Panc1 (cell line): ENCODE results near the gene PBX2. TPM values are rescaled to one million over a fixed set of nuclear protein-coding genes. Genes with fewer than 3 reads are reported as not detected.
A peak's percentile ranks its signal among the peaks of the same experiment; 100 is the strongest.

Experiments
- ATAC-seq: fragments of 200-7000 bp; cut with Tn5 transposase; 2 replicates; pipeline ENCODE4 v1.9.1; 2020; ENCODE audit warnings: mild to moderate bottlenecking, moderate library complexity
- Bru-seq: library from RNA; stranded (reverse); fragments of 400-500 nt; gene quantifications from one replicate; lab custom pipeline; 2021; lab: Mats Ljungman, UMichigan
- BruChase-seq, 2 experiments: library from RNA; stranded (reverse); fragments of 400-500 nt; gene quantifications; one replicate each; lab custom pipeline; 2021; lab: Mats Ljungman, UMichigan
- BruUV-seq: library from RNA; stranded (reverse); fragments of 400-500 nt; replicated peaks from 2 replicates; lab custom pipeline; 2021; lab: Mats Ljungman, UMichigan
- CTCF ChIA-PET: fragments of 300-600 bp; sonication (Branson Sonifier 250); formaldehyde crosslinking; loops from one replicate; lab custom pipeline; 2022; ENCODE audit warnings: antibody characterized with exemption; lab: Charles Lee
- POLR2A ChIA-PET: fragments of 300-600 bp; sonication (Branson Sonifier 250); formaldehyde crosslinking; loops from one replicate; lab custom pipeline; 2022; ENCODE audit warnings: antibody characterized with exemption; lab: Charles Lee
- DNase-seq: peaks from one replicate; pipeline ENCODE4 v3.0.0-alpha.2; 2010; ENCODE audit warnings: low read depth, low spot score
- H3K27ac ChIP-seq: 2 replicates; pipeline ENCODE4 v1.5.1; 2011; ENCODE audit warnings: mild to moderate bottlenecking, low read length, inconsistent platforms
- H3K27me3 ChIP-seq: fragments of 200-500 bp; sonication (Bioruptor generic); 2 replicates; pipeline ENCODE4 v1.6.0; 2014; ENCODE audit warnings: low read length, inconsistent platforms; ENCODE audit not compliant: control insufficient read depth, insufficient read depth
- H3K36me3 ChIP-seq: fragments of 200-500 bp; sonication (Bioruptor generic); 2 replicates; pipeline ENCODE4 v1.5.1; 2014; ENCODE audit warnings: inconsistent platforms, mild to moderate bottlenecking, low read length, moderate library complexity; ENCODE audit not compliant: control insufficient read depth, insufficient read depth
- H3K4me1 ChIP-seq: 2 replicates; pipeline ENCODE4 v1.5.1; 2011; ENCODE audit warnings: inconsistent platforms, mild to moderate bottlenecking, low read length, moderate library complexity; ENCODE audit not compliant: control insufficient read depth, insufficient read depth
- H3K4me3 ChIP-seq, 2 experiments: 2 replicates each; pipeline ENCODE4 v1.5.1; 2011 to 2012; ENCODE audit warnings: low read depth in 2 of 2, low read length in 2 of 2, mild to moderate bottlenecking in 2 of 2, inconsistent platforms in 1 of 2, moderate library complexity in 1 of 2
- H3K9me3 ChIP-seq: fragments of 200-500 bp; sonication (Bioruptor generic); 2 replicates; pipeline ENCODE4 v1.5.1; 2014; ENCODE audit warnings: low read depth, mild to moderate bottlenecking, inconsistent platforms, low read length, moderate library complexity; ENCODE audit not compliant: control insufficient read depth, insufficient read depth
- CTCF ChIP-seq: fragments of 450-650 bp; IDR thresholded peaks from 2 replicates; pipeline ENCODE4 v1.5.1; 2017; ENCODE audit warnings: mild to moderate bottlenecking
- POLR2AphosphoS5 ChIP-seq: IDR thresholded peaks from 2 replicates; pipeline ENCODE4 v1.6.1; 2012; ENCODE audit warnings: mild to moderate bottlenecking, low read depth, low read length, moderate library complexity
- REST ChIP-seq, 2 experiments: IDR thresholded peaks; 2 replicates each; pipeline ENCODE4 v1.6.1; 2011 to 2012; ENCODE audit warnings: low read depth in 2 of 2, control low read depth in 1 of 2, low read length in 1 of 2, mild to moderate bottlenecking in 1 of 2, moderate library complexity in 1 of 2; ENCODE audit not compliant: insufficient read depth in 1 of 2
- SIN3A ChIP-seq: IDR thresholded peaks from 2 replicates; pipeline ENCODE4 v1.6.1; 2012; ENCODE audit warnings: low read depth, mild to moderate bottlenecking, low read length, moderate library complexity, borderline replicate concordance; ENCODE audit not compliant: insufficient read depth
- TCF7L2 ChIP-seq: IDR thresholded peaks from 2 replicates; pipeline ENCODE4 v1.6.1; 2011; ENCODE audit warnings: mild to moderate bottlenecking, low read depth, low read length, inconsistent platforms
- in situ Hi-C: cut with HindIII; loops from 2 replicates; pipeline ENCODE4 v1.10.0; 2016; ENCODE audit warnings: low sequenced_read_pairs, low pct_unique_long_range_greater_than_20kb
- intact Hi-C: fragments of 100-400 bp; cut with micrococcal nuclease; formaldehyde crosslinking; loops from one replicate; pipeline ENCODE4 v1.10.0; 2022; ENCODE audit not compliant: unreplicated experiment
- long read RNA-seq: library from polyadenylated mRNA; unstranded; transcript quantifications from one replicate; pipeline ENCODE4 v2.0.0, GENCODE V29; 2021; ENCODE audit not compliant: unreplicated experiment
- polyA plus RNA-seq: library from polyadenylated mRNA; unstranded; fragments of >200 nt; gene quantifications from one replicate; pipeline ENCODE4 v1.2.1, GENCODE V29; 2012; ENCODE audit warnings: missing spikeins; ENCODE audit not compliant: insufficient read length
- total RNA-seq: library from RNA; stranded (reverse); gene quantifications from one replicate; pipeline ENCODE4 v1.2.1, GENCODE V29; 2021; ENCODE audit not compliant: unreplicated experiment

PBX2 gene
- total RNA-seq (76.2 TPM), Bru-seq, nascent RNA (percentile 83 among the genes with signal in this experiment), BruChase-seq, experiment 1, labeled RNA remaining after a 2-hour chase (percentile 96 among the genes with signal in this experiment), BruChase-seq, experiment 2, labeled RNA remaining after a 6-hour chase (percentile 98 among the genes with signal in this experiment)
- polyA plus RNA-seq: 76.9 TPM
- long read RNA-seq, partial matches to known transcripts: 1 of 5 reads
- long read RNA-seq, other reads (novel, unspliced or antisense): 0 of 5 reads

- CTCF ChIA-PET: no interaction called here
- no peaks in the 10 kb centered on the region; the same call in 1 of the 2 replicates for H3K36me3 ChIP-seq
- in situ Hi-C loops (no loop called here), intact Hi-C loops (loop anchor here (10.0 kb wide), 1 partner anchor 75 kb away; no protein-coding TSS in a partner anchor)
- no peak for DNase-seq
- no peaks in the 10 kb centered on the region for H3K9me3 ChIP-seq
- H3K4me3 ChIP-seq: peak within 1 kb of the TSS; percentile 42 to 74
- POLR2A ChIA-PET: interaction anchor here (0.6 kb wide), 1 partner anchor 11 kb away, joined by 10 read pairs; no protein-coding TSS in a partner anchor
- peak within 1 kb of the TSS; percentile 94 for H3K27ac ChIP-seq
- BruUV-seq: TSS peak; percentile 96
- TF ChIP-seq CTCF (no peak), REST (IDR thresholded peaks at IDR 0.05; ENCODE audit: insufficient read depth in 1 of 2, low read depth in 2 of 2, low read length in 1 of 2) (no peak), POLR2AphosphoS5 (peak; percentile 64), TCF7L2 (no peak), SIN3A (no peak)
- peaks cover 32% of the 10 kb centered on the region for H3K4me1 ChIP-seq
- peak; percentile 79 for ATAC-seq
- no peaks in the 10 kb centered on the region for H3K27me3 ChIP-seq
Measured at GRCh38 chr6:32190054-32190851, at the start of gene PBX2. PBX2 (minus strand) TSS chr6:32190202; CDS start chr6:32189915, 287 bp downstream.

- Histone ChIP-seq H3K27me3 (no peaks in the 10 kb centered on the region), H3K4me3 (no peak overlapping the region), H3K27ac (no peak overlapping the region), H3K36me3 (no peaks in the 10 kb centered on the region), H3K9me3 (no peaks in the 10 kb centered on the region), H3K4me1 (no peaks in the 10 kb centered on the region)
- ChIA-PET CTCF (no interaction called here), POLR2A (no interaction called here)
- no TSS peak for BruUV-seq
- ATAC-seq (no peak), DNase-seq (no peak)
- TF ChIP-seq REST (IDR thresholded peaks at IDR 0.05; ENCODE audit: insufficient read depth in 1 of 2, low read depth in 2 of 2, low read length in 1 of 2) (no peak), CTCF (no peak), SIN3A (no peak), TCF7L2 (no peak), POLR2AphosphoS5 (no peak)
- in situ Hi-C loops (no loop called here), intact Hi-C loops (no loop called here)
Measured at GRCh38 chr6:32239462-32239861, 49.5 kb upstream of the PBX2 start.
